GM19240 (cell line): ENCODE measurements around the gene CAPN10.

Experiments used
- DNase-seq: peaks from one replicate; pipeline ENCODE4 v3.0.0; 2011; ENCODE audit warnings: low spot score; ENCODE audit not compliant: insufficient read length

Gene CAPN10

DNA sequence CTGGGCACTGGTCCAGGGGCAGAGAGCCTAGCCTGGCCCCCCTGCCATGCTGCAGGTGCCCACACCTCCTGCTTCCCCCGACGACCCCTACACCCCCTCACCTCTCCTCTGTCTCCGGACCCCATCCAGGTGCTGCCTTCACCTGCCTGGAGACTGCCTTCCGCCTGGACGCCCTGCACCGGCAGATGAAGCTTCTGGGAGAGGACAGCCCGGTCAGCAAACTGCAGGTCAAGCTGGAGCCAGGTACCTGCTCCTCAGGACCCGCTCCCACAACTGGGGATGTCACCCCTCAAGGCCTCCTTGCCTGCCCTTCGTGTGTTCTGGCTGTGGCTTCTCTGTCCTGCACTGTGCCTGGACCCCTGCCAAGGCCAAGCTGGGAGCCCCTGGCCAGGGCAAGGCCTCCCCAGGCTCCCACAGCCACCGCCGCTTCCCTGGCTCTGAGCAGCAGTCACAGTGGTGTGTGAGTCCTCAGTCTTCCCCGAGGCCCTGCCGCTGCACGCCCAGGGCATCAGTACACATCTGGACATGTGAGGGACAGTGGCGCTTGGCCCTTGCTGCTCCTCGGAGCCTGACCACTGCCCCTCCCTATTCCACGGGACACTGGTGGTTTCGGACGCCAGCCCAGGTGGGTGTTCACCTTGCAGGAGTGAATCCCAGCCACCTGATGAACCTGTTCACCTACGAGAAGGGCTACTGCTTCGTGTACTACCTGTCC lies 12.0 kb upstream of the CAPN10 start:
- no peak for DNase-seq

DNA sequence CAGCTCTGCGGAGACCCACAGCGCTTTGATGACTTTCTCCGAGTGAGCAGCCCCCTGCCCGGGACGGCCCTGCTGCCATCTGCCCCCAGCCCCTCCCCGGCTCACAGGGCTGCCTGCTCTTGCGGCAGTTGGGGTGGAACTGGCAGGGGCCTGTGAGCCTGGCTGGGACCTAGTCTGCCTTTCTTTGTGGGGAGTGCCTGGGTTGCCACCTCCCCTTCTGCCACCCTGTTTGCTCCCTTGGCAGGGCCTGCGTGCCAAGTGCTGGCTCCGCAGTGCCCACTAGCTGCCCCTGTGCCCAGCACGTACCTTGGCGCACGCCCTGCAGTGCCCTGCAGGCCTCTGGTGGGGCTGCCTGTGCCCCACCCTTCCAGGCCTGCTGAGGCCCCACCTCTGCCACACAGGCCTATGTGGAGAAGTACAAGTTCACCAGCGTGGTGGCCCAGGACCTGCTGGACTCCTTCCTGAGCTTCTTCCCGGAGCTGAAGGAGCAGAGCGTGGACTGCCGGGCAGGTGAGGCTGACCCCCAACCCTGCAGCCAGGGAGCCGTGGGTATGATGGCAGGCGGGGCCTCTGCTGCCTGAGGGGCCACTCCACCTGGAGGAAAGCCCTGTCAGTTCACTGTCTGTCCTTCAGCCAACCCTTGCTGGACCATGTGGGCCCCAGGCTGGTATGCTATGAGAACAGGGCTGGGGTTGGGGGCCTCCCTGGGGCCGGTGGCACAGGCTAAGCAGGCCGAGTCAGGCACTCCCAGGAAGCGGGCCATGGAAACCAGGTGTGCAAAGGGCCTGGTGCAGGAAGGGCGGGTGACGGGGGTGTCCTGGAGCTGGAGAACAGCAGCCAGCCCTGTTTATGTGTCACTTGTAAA lies 11.2 kb upstream of the CAPN10 start:
- DNase-seq, result no peak

DNA sequence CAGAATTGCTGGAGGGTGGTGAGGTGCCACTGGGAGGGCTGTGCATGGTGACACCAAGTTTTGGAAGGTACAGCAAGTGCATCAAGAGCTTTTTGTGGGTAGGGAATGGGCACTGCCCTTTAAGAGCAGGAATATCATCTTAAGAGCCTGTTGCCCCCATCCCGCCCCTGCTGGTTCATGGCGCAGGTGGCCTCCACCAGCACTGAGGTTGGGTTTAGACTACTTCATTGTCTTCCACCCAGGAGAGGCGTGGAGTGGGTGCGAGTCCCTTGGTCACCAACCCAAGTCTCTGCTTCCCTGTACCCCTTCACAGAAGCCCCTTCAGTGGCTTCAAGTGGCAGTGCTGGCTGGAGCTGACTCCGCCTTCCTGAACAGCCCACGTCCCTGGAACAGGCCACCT lies 10.5 kb upstream of the CAPN10 start:
- DNase-seq, result no peak

DNA sequence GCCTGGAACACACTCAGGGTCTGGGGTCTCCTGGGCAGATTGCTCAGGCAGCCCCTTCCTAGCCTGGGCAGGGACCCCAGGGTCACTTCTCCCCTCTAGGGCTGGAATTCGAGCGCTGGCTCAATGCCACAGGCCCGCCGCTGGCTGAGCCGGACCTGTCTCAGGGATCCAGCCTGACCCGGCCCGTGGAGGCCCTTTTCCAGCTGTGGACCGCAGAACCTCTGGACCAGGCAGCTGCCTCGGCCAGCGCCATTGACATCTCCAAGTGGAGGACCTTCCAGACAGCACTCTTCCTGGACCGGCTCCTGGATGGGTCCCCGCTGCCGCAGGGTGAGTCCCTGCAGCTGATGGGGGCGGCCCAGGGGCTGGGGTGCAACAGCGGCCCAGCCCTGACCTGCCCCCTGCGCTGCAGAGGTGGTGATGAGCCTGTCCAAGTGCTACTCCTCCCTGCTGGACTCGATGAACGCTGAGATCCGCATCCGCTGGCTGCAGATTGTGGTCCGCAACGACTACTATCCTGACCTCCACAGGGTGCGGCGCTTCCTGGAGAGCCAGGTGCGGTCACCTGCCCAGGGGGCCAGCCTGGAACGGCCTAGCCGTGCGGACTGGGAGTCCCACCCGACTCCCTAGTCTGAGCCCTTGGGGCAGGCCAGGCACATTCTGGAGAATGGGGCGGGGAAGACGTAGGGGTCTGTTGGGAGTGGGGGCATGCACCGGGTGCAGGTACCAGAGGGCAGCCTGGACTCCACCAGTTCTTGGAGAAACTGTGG lies 9.9 kb upstream of the CAPN10 start:
- DNase-seq, result no peak

DNA sequence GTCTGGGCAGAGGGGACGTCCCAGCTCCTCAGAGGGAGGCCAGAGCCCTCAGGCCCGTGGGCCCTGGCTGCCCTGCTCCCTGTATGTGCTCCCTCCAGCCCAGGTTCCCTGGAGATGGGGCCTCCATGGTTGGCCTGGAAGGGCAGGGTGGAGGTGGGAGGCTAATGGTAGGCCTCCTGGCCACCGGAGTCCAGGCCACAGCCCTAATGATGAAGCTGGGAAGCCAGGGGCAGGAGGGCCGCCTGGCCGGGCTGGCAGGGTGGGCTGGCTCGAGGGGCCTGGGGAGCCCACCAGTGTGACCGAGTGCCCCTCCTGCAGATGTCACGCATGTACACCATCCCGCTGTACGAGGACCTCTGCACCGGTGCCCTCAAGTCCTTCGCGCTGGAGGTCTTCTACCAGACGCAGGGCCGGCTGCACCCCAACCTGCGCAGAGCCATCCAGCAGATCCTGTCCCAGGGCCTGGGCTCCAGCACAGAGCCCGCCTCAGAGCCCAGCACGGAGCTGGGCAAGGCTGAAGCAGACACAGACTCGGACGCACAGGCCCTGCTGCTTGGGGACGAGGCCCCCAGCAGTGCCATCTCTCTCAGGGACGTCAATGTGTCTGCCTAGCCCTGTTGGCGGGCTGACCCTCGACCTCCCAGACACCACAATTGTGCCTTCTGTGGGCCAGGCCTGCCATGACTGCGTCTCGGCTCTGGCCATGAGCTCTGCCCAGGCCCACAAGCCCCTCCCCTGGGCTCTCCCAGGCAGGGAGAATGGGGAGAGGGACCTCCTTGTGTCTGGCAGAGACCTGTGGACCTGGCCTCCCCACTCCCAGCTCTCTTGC lies 9.0 kb upstream of the CAPN10 start:
- no peak for DNase-seq

DNA sequence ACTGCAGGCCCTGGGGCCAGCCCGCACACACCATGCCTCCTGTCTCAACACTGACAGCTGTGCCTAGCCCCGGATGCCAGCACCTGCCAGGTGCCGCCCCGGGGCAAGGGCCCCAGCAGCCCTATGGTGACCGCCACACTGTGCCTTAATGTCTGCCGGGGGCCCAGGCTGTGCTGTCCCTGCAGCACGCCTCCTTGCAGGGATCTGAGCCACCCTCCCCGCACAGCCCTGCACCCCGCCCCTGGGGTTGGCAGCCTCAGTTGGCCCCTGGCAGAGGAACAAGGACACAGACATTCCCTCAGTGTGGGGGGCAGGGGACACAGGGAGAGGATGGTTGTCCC lies 8.5 kb upstream of the CAPN10 start:
- DNase-seq, result no peak

DNA sequence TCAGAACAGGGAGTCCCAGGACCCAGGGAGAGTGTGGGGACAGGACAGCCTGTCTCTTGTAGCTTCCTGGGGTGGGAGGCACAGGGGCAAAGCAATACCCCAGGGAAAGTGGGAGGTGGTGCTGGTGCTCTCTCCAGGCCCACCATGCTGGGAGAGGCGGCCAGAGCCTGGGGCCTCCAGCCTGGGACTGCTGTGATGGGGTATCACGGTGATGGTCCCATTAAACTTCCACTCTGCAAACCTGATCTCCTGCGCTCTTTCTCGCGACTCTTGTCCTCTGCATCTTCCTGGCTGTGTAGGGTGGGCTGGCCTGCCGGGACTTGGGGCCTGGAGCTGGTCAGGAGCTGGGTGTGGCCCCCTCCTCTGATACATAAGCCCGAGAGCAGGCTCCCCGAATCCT lies 8.0 kb upstream of the CAPN10 start:
- DNase-seq, result no peak

DNA sequence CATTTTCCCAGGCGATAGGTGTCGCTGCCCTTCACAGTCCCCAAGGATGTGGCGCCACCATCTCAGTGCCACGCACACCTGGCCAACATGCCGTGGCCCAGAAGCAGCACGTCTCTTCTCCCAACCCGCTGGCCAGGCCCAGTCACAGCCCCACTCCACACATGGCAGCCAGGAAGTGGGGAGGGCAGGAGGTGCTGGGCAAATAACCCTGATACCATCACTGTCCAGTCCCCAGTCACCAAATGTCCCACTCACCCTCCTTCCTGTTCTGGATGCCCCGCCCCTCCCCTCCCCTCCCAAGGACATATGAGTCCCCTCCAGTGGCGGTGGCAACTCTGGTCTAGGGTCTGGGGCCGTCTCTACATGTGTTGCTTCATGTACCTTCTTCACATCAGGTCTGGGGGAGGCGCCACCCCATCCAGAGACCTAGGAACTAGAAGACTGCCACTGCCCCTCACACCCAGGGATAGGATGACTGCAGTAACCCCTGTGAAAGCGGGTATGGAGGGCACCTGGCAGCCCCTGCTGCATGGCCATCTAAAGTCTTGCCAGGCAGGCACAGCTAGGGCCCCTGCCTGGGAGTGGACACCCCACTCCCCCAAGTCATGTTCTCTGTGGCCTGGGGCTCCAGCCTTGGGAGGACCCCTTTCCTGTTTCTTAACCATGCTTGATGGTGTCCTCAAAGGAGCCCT lies 7.3 kb upstream of the CAPN10 start:
- DNase-seq, result no peak

DNA sequence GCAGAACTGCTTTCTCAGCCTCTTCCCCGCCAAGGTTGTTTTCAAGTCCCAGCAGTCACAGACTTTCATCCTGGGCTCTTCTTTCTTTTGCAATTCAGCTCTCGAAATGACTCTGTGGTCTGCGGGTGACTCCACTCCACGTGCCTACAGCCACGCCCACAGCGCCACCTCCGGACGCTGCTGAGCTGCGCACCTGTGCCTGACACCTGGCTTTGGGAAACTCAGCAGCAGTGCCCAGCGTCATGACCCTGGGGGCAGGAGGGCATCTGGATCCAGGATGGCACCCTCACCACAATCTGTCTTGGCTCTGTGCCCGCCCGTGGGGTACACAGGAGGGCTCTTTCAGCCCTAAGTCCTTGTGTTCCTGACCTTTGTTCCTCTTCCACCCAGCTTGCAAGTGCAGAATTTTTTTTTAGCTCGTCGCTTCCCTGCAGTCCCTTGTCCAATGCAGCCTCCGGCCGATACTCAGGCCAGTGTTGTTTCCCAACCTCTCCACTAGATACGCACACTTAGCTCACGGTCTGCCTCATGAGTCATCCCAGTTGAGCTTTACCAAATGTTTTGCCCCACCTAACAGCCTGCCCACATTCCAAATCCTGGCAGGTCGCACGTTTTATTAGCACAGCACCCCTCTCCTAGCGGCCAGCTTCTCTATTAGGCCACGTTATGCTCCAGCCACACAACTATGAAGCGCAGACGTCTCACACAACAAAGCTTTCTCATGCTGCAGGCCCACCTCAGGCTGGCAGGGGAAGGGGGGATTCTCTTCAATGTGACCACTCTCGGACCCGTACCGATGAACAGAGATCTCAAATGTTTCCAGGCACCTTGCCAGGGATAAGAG lies 6.5 kb upstream of the CAPN10 start:
- DNase-seq, result no peak

DNA sequence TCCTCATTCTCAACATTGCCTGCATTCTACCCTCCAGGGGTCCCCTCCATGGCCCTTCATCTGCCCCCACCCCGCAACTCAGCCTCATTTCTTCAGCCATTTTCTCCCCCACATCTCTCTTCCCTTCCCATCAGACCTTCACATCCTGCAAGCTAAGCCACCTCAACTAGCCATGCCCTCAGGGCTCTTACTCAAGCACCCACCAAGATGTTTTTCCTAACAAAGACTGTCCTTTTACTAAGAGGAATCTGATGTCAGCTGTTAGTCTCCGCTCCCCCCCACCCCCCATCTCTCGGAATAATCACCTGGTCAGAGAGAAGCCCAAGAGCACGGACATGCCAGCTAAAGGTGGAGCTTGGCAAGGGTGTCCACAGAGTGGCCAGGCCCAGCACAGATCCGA lies 4.7 kb upstream of the CAPN10 start:
- no peak for DNase-seq

DNA sequence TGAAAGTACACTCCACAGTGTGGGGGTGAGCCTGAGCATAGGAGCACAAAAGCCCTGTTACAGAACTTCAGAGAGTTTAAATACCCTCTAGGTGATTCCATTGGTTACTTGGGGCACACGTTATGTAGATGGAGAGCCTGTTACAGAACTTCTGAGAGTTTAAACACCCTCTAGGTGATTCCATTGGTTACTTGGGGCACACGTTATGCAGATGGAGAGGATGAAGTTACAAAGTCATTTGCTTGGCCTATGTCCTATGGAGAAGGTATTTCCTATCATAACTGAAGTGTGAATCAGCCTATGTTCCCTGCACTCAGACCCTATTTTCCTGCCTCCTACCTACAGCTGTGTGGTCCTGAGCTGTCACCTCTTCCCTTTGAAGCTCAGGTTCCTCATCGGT lies 3.8 kb upstream of the CAPN10 start:
- no peak for DNase-seq

DNA sequence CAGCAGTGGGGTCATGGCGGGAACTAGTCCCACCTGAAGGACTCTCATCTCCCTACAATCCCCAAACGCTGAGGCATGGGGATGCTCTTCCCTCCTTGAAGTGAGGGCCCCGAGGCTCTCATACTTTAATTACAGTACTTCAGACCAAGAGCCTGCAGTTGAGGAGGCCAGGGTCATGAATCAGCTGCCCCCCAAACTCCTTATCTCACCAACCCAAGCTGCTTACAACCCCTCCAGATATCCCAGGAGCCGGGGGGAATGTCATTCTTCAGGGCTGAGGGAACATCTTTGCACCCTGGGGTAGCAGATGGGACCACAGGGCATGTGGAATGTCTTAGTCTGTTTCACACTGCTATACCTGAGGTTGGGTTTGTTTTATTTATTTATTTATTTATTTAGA lies 2.8 kb upstream of the CAPN10 start:
- DNase-seq, result no peak

DNA sequence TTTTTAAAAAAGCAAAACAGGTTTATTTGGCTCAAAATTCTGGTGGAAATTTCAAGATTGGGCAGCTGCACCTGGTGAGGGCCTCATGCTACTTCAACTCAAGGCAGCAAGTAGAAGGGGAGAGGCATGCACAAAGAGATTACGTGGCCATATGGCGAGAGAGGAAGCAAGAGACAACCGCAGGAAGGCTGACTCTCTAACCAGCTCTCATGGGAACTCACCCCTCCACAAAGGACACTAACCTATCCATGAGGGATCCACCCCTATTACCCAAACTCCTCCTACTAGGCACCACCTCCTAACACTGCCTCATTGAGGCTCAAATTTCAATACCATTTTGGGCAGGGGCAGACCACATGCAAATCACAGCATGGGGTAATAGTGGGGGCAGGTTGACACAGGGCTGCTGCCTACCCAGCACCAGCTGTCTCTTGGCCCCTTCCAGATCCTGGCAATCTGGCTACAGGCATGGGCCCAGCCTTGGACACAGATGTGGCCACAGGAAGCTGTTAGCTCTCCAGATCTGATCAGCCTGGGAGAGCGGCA lies 2.0 kb upstream of the CAPN10 start:
- no peak for DNase-seq

DNA sequence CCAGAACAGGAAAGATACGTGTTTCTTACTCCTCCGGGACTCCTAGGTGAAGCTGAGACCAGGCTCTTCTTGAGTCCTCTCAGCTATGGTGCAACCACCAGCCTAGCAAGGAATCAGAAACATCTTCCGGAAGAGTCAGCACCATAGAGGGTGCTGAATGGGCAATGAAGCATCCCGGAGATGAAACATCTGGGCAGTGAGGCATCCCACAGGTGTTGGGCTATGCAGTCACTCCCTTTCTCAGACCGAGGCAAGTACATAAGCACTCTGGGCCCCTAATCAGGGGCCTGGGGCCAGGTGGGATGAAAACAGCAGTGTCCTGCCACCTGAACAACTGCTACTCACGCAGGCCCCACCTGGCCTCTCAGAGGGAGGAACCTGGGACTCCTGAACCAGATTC lies 1.4 kb upstream of the CAPN10 start:
- DNase-seq, result no peak

DNA sequence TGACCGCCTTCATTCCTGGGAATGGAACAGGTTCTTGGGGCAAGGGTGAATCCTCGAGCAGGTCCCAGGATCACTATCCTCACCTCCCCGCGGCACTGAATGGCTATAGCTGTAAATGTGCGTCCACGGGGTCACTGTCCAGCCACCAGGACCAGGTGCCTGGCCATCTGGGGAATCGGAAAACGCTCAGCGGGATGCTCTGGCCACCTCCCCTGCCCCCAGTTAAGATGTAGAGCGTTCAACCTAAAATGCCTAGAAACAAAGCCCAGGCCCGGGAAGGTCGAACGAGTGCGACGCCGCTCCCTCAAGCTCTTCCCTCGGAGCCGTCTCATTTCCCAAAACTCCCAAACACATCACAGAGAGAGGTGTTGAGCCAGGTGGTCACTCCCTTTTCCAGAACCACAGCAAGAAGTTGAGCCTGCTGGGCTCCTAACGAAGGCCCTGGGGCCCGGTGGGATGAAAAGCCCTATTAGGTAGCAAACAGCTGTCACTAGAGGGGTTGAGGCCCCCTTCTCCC lies 795 bp upstream of the CAPN10 start:
- DNase-seq, result no peak

DNA sequence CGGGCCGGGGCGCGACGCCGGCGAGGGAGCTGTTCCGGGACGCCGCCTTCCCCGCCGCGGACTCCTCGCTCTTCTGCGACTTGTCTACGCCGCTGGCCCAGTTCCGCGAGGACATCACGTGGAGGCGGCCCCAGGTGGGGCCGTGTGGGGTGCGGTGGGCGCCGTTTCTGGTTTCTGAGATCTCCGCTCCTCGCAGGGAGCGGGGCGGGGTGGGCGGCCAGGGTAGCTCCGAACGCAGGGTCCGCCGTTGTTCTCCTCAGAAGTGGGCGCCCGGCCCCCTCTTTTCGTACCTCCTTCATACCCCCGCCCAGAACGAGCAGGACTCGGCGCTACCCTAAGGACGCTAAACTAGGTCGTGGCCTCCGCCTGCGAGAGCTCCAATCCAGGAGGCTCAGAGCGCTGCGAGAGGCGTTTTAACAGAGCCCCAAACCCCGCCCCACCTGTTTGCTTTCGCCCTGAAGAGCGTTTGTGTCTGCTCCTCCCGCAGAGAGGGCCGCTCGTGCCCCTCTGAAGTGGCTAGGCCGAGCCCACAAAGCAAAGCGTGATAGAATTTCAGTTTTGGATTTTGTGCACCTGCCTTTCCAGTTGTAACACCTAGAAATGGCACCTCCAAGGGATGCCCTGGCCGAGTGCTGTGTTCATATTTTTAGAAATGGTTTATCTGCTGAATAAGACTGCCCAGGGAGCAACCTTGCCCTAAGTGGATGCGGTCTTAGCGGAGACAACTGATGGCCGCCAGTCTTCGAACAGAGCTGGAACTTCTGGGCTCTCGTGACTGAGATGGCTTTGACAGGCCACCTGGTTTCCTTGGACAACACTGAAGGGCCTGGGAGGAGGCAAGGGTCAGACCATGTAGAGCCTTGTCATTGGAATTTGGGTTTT lies 626 bp downstream of the CAPN10 start:
- DNase-seq, result no peak

DNA sequence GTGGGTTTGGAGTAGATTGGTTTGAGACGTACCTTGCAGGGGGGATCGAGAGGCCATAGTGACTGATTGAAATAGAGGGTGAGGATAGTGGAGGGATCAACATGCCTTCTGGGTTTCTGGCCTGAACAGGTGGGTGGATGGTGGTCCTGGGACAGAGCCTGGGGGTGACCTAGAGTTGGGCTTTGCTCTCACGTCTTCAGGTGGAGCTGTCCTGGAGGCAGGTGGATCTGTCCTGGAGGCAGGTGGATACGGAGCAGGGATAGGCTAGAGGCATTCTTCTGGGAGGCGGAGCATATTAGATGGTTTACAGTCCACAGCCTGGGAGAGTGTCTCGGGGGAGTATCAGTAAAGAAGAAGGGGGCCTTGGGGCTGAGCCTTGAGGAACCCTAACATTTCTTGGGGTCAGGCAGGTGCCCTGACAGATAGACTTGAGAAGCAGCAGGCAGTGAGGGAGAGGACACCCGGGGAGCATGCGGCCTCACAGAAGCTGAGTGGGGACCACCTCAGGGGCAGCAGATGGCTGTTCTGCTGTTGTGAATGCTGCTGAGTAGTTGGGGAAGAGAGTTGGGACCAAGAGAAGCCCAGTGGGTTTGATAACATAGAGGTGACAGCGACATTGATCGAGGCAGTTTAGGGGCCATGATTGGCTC lies 1.6 kb downstream of the CAPN10 start:
- DNase-seq, result no peak

DNA sequence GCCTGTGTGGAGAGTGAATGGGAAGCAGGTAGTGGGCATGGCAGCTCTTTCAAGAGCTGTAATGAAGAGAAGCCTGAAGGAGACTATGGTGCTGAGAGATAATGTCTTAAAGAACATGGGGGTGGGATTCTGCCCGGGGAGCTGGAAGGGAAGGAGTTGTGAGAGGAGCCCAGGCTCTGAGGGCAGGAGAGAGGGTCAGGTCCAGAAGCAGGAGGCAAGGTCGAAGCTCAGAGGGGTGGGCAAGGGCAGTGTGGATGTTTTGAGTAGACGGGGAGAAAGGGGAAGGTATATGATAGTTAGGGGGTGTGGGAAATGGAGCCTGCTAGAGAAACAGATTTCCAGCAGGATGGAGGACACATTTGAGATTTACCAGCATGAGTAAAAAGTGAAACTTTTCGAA lies 2.1 kb downstream of the CAPN10 start:
- DNase-seq, result no peak
